HepG2 (cell line): Measurements from ENCODE around the gene PLBD1. TPM values are rescaled to one million over a fixed set of nuclear protein-coding genes. Genes with fewer than 3 reads are reported as not detected.

Experiments
- GPBP1L1 ChIP-seq: sonication (generic); formaldehyde crosslinking; IDR thresholded peaks from 2 replicates; pipeline ENCODE4 v1.5.0; 2020; ENCODE audit warnings: mild to moderate bottlenecking, missing genetic modification reagents
- REST ChIP-seq, 2 experiments: IDR thresholded peaks; 2 replicates each; pipeline ENCODE4 v1.6.1; 2011 to 2012; ENCODE audit warnings: low read length in 2 of 2, borderline replicate concordance in 1 of 2, low read depth in 1 of 2, mild to moderate bottlenecking in 1 of 2, moderate library complexity in 1 of 2
- SOX6 ChIP-seq, 2 experiments: fragments of 450-650 bp in 1 of 2; sonication (generic) in 1 of 2; formaldehyde crosslinking in 1 of 2; IDR thresholded peaks; 2 replicates each; pipeline versions ENCODE4 v1.4.0 to v1.6.1; 2017 to 2020; ENCODE audit warnings: antibody characterized with exemption in 1 of 2, mild to moderate bottlenecking in 1 of 2, missing genetic modification reagents in 1 of 2
- SP4 ChIP-seq: sonication (generic); formaldehyde crosslinking; IDR thresholded peaks from 2 replicates; pipeline ENCODE4 v1.8.1; 2023; ENCODE audit warnings: mild to moderate bottlenecking, missing genetic modification reagents
- THAP7 ChIP-seq: sonication (generic); formaldehyde crosslinking; IDR thresholded peaks from 2 replicates; pipeline ENCODE4 v1.8.1; 2023; ENCODE audit warnings: mild to moderate bottlenecking, missing genetic modification reagents
- YY1 ChIP-seq: IDR thresholded peaks from 2 replicates; pipeline ENCODE4 v1.6.1; 2011; ENCODE audit warnings: low read length, low read depth, moderate library complexity, mild to moderate bottlenecking; ENCODE audit not compliant: insufficient read depth, insufficient replicate concordance
- ZFX ChIP-seq: sonication (generic); formaldehyde crosslinking; IDR thresholded peaks from 2 replicates; pipeline ENCODE4 v1.4.0; 2020; ENCODE audit warnings: mild to moderate bottlenecking, low read depth, missing genetic modification reagents, moderate library complexity
- ZNF101 ChIP-seq: sonication (generic); formaldehyde crosslinking; IDR thresholded peaks from 2 replicates; pipeline ENCODE4 v1.4.0; 2020; ENCODE audit warnings: mild to moderate bottlenecking, low read depth, missing genetic modification reagents, borderline replicate concordance
- ZNF343 ChIP-seq: sonication (generic); formaldehyde crosslinking; IDR thresholded peaks from 2 replicates; pipeline ENCODE4 v1.4.0; 2020; ENCODE audit warnings: mild to moderate bottlenecking, missing genetic modification reagents
- ZNF383 ChIP-seq: sonication (generic); formaldehyde crosslinking; IDR thresholded peaks from 2 replicates; pipeline ENCODE4 v1.4.0; 2020; ENCODE audit warnings: missing genetic modification reagents, mild to moderate bottlenecking, borderline replicate concordance
- ZNF446 ChIP-seq: sonication (generic); formaldehyde crosslinking; IDR thresholded peaks from 2 replicates; pipeline ENCODE4 v1.5.0; 2020; ENCODE audit warnings: mild to moderate bottlenecking, missing genetic modification reagents
- ZNF687 ChIP-seq: sonication (generic); formaldehyde crosslinking; IDR thresholded peaks from 2 replicates; pipeline ENCODE4 v1.5.1; 2020; ENCODE audit warnings: mild to moderate bottlenecking, missing genetic modification reagents, moderate library complexity
- ZNF710 ChIP-seq: sonication (generic); formaldehyde crosslinking; IDR thresholded peaks from 2 replicates; pipeline ENCODE4 v1.5.0; 2020; ENCODE audit warnings: mild to moderate bottlenecking, missing genetic modification reagents, borderline replicate concordance
- polyA plus RNA-seq, 8 experiments: library from polyadenylated mRNA; depleted of rRNA in 3 of 8; stranded (reverse) in 7 of 8; unstranded in 1 of 8; fragments of >200 nt; fragmentation: Illumina TruSeq in 4 of 8; extraction: Trizol in 4 of 8; gene quantifications; 2 replicates each; pipeline versions ENCODE4 v1.2.1 to v1.2.3, GENCODE V29; 2011 to 2016; ENCODE audit warnings: low read depth in 4 of 8, missing spikeins in 1 of 8, mixed read lengths in 1 of 8; ENCODE audit not compliant: insufficient read depth in 1 of 8
- total RNA-seq, 5 experiments: library from RNA; depleted of rRNA; stranded (reverse); fragments of >200 nt; fragmentation: Illumina TruSeq; extraction: Trizol; gene quantifications; 2 replicates each; pipeline ENCODE4 v1.2.3, GENCODE V29; 2016; ENCODE audit warnings: low read depth in 1 of 5

The PLBD1 gene
- total and polyA plus RNA-seq, 2 of the 13 experiments (the other 11 are each of a cell fraction or from before 2014, with no cell fraction given): not detected

GRCh38 chr12:14589169-14590004, 21.7 kb upstream of the PLBD1 start (continued):
- no peak for TF ChIP-seq REST (IDR thresholded peaks at IDR 0.05; ENCODE audit: borderline replicate concordance in 1 of 2, low read depth in 1 of 2, low read length in 2 of 2)
- no peak for TF ChIP-seq YY1
- no peak for TF ChIP-seq ZNF383 (CRISPR knock-in tag)
- TF ChIP-seq ZFX (CRISPR knock-in tag): 0 out of 2 replicates have a peak, but pooled peaks have one; percentile 22
- no peak for TF ChIP-seq ZNF101 (CRISPR knock-in tag)
- no peak for TF ChIP-seq ZNF710 (CRISPR knock-in tag)
- TF ChIP-seq SOX6 (IDR thresholded peaks at IDR 0.05): no peak
- TF ChIP-seq SOX6 (CRISPR knock-in tag; IDR thresholded peaks at IDR 0.05): no peak
- TF ChIP-seq THAP7 (CRISPR knock-in tag): no peak
- TF ChIP-seq SP4 (CRISPR knock-in tag): no peak
- TF ChIP-seq ZNF446: no peak
- TF ChIP-seq GPBP1L1 (CRISPR knock-in tag): no peak
- TF ChIP-seq ZNF343: no peak
- TF ChIP-seq ZNF687 (CRISPR knock-in tag): peak; percentile 25; the same call in 1 of the 2 replicates
